Skeletal muscle cell (primary cell): ENCODE measurements around the gene PALM2AKAP2.
A peak's percentile ranks its signal among the peaks of the same experiment; 100 is the strongest.

Source experiments
- DNase-seq: peaks from one replicate; pipeline ENCODE4 v3.0.0-alpha.2; 2010; ENCODE audit warnings: low read depth
- H3K4me3 ChIP-seq: 2 replicates; pipeline ENCODE4 v1.5.1; 2011; ENCODE audit warnings: low read depth, mild to moderate bottlenecking, control low read depth, low read length, moderate library complexity

PALM2AKAP2 gene

DNA sequence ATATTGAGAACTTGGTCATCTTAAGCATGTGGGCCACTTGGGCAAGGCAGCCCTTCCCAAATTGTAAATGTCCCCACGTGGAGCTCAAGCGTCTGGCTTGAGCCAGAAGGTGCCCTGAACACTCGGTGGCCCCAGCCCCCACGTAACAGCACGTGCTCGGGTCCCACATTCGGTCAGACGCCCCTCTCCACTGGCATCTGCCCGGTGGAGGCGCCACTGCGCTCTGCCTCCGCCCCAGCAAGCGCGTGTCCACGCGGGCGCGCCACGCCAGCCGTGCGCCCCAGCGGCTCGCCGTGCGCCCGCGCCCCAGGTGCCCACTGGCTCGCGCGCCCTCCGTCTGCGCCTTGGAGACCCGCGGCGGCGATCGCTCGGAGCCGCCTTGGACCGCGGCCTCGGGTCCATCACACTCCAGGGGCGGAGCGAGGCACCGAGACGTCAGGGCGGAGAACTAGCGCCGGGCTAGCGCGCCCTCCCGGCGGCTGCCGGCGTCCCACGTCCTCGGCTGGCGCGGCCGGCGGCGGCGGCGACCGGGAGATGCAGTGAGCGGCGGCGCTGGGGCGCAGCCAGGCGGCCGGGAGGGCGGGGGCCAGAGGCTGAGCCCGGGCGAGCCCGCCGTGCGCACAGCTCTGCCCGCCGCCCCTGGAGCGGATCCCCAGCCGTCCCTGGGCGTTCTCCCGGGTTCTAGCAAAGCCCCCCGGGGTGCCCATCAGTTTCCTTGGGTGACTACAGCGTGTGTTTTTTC, at the start of gene PALM2AKAP2:
PALM2AKAP2 (plus strand) TSS at position 488 of the 742 bp plus-strand sequence. CDS start 291 bp downstream, outside the sequence.
- DNase-seq: no peak
- peak within 1 kb of the TSS; percentile 82 for H3K4me3 ChIP-seq

GRCh38 chr9:109730228-109730627, 49.8 kb upstream of the PALM2AKAP2 start:
- H3K4me3 ChIP-seq: no peak overlapping the region
- no peak for DNase-seq

DNA sequence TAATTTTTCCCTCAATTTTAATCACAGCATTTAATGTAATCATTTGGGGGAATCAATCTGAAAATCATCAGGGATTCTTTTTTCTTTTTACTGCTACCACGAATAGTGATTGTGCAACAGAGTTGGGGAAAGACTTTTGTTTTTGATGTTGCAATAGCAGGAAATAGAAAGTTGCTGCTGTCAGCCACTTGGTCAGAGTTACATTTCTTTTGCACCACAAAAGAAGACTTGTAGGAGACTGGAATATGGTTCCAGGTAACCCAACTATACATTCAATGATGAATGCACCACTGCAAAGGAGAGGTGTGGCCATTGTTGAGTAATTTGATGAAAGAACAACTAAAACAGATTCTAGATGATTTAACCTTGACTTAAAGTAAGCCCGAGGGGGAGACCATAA, 46.3 kb upstream of the PALM2AKAP2 start:
- no peak for DNase-seq
- no peak overlapping the region for H3K4me3 ChIP-seq

DNA sequence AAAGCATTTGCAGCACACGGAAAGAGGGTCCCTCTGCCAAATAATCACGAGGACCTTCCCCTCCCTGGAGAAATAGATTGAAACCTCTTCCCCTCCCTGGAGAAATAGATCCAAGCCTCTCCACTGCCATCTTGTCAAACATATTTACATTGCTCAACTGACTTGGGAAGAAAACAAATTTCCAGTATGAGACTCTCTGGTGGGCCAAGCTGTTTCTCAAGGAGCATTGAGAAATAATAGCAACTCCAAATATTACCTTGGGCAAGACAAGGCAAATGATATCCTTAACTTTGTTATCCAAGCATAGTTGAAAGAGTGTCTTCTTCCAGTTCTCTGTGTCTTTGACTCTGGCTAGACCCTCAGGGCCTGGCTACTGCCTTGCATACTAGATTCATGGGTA, 45.2 kb upstream of the PALM2AKAP2 start:
- H3K4me3 ChIP-seq: no peak overlapping the region
- no peak for DNase-seq

DNA sequence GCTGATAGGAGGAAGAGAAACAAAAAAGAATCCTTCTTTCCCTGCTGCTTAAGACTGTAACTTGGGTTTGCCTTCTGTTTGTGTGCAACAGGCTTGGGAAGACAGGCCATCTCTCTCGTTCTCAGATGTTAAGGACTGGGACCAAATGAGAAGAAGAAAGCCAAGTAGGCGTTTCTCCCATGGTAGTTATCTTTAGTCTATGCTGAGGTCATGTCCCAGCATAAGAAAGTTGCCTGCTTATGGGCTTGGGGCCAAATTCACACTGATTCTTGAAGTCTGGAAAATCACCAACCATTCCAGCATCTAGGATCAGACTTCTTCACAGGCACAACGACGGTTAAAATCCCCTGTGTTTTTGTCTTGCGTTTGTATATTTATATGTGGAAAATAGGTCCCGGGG, 44.2 kb upstream of the PALM2AKAP2 start:
- DNase-seq: no peak
- no peak overlapping the region for H3K4me3 ChIP-seq

- no peak for DNase-seq
- no peak overlapping the region for H3K4me3 ChIP-seq
These were observed 42.7 kb upstream of the PALM2AKAP2 start for GRCh38 chr9:109737295-109737694.

DNA sequence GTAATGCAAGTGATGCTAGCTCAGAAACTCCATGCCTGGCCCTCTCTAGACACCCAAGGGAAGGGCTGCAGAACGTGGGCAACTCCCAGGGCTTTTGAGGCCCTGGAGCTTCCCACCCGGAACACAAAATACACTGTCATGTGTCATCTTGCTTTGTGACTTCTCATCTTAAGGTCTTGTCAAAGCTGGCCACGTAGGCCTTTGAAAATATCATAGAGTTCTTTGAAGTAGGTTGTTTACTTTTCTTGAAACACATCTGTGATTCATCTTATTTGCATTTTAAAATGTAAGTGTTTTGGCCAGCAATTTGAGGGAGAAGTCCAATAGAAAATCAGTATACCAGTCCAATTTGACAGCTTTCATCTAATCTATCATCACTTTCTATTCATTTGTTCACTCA, 40.2 kb upstream of the PALM2AKAP2 start:
- H3K4me3 ChIP-seq: no peak overlapping the region
- DNase-seq: no peak

GRCh38 chr9:109742776-109743348, 37.1 kb upstream of the PALM2AKAP2 start:
- H3K4me3 ChIP-seq: no peak overlapping the region
- DNase-seq: no peak

DNA sequence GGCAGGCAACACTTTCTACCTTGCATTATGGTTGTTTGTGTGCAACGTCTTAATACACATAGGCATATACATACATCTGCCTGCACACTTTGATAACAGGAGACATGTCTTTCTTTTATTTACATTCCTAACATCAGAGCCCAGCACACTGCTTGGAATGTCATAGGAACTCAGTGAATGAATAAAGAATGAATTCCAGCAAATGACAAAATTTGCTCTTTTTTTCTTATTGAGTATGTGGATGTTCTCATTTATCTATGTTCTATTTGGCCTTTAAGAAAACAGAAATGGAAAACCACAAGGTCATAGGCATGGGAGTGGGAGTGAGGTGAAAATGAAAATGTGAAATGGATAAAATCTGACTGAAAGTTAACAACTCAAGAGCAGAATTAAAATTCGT, 36.3 kb upstream of the PALM2AKAP2 start:
- DNase-seq: no peak
- no peak overlapping the region for H3K4me3 ChIP-seq

DNA sequence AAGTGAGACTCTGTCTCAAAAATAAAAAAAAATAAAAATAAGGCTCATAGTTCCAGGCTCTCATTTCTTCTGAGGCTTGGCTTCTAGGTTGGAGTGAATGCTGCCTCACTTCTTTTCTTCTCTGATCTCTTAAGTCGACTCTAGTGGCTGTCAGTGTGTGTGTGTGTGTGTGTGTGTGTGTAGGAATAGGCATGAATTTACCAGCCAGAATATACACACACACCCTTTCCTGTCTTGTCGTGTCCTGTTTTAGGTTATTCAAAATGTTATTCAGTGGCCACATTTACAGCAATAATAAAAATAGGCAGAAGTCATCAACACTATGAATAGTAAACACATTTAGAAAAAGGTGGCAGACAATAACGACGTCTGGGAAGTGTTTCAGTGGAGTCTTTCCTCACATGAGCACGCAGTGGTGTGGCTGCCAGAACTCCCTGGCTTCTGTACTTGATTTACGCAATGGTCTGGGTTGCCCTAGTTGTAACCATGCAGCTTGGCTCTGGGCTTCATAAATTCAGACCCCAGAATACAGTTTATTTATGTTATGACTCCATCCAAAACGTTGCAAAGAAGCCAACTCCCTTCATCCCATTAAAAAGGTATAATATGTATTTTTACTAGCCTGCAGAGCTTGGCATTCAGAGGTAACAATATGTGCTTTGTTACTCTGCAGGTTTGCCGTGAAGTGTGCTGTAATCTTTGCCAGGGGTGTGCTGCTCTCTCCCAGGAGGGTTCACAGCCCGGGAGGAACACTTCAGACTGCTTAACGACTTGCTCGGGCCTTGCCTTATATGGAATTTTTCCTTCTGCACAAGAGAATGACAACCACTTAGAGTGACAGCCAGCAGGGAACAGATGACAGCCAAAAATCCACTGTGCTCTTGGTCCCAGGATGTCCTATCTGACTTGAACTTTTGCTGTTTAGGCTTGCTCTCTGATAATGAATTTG, 34.4 kb upstream of the PALM2AKAP2 start:
- DNase-seq: no peak
- no peak overlapping the region for H3K4me3 ChIP-seq

DNA sequence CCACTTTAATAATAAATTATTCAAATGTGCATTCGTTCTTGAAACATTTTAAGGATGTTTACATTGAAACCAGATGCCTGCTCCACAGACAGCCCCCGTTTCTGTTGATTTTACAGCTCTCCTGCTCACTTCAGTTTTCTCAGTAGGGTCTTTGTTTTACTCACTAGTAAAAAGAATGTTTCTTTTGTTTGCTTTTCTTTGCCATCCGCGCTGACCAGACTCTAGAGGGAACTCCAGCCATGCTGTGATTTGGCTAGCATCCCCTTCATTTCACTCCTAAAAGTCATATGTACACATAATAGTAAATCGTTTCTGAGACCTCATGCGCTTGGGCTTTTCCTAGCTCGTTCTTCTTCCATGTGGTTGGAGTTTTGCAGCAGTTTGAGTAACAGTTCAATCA, 28.7 kb upstream of the PALM2AKAP2 start:
- no peak overlapping the region for H3K4me3 ChIP-seq
- no peak for DNase-seq

DNA sequence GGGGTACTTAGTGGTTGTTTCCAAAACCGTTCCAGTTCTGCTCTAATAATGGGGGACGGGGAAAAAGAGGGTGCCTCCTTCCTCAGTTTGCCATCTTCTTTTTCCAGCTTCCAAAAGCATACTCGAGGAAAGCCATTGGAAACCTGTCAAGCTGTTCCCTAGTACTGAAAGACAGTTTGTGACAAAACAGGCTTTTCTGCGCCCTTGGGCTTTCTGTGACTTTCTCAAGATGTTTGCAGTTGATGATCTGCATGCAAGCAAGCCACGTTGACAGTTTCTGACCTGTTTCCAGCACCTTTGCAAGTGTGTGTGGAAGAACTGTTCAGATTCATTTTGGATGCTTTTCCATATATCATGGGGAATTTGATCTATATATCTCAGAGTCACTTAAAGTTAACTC, 26.7 kb upstream of the PALM2AKAP2 start:
- DNase-seq: no peak
- no peak overlapping the region for H3K4me3 ChIP-seq

GRCh38 chr9:109755040-109755439, 25.0 kb upstream of the PALM2AKAP2 start:
- no peak overlapping the region for H3K4me3 ChIP-seq
- DNase-seq: no peak

DNA sequence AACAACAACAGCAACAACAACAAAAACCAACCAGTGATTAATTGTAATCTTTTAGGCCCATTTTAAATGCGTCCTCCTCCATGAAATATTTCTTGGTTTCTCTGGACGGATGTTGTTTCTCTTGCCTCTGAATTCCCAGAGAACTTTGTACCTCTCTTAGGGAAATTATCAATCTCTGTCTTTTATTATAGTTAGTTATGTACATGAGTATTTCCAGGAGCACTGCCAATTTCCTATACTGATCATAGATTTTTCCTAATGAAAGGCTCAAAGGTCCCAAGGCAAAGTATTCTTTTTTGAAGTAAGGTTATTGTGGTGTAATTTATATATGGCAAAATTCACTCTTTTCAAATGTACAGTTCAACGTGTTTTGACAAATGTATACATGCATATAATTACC, 20.4 kb upstream of the PALM2AKAP2 start:
- DNase-seq: no peak
- H3K4me3 ChIP-seq: no peak overlapping the region

DNA sequence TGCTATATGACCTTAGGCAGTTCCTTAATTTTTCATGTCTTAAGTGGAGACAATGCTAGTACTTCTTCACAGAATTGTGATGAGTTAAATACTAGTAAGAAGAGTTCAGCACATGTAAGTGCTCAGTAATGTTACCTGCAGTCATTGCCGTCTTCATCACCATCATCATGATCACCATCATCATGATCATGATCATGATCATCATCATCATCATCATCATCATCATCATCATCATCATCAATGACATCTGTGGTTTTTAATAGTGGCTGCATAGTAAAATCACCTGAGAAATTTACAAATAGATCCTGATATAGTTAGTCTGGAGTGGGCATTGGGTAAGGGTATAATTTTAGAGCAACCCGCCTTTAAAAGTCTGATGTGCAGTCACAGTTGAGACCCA, 14.7 kb upstream of the PALM2AKAP2 start:
- no peak overlapping the region for H3K4me3 ChIP-seq
- DNase-seq: no peak

DNA sequence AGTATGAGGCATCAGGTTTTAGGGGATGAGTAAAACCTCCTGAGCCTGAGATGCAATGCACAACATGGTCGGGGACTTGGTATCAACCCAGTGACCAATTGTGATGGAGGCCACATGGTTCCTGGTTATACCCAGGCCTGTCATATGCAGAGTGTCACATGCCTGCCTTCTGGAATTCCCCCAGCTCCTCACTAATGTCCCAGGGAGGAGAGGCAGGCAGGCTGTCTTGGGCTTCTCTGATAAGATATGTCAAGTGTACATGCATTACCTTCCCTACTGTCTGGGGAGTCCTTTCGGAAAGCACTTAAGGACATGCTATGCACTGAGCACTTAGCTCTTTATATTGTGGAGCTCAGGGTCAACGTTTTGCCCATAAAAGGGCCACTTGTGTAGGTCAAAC, 14.2 kb upstream of the PALM2AKAP2 start:
- DNase-seq: no peak
- H3K4me3 ChIP-seq: no peak overlapping the region

- no peak overlapping the region for H3K4me3 ChIP-seq
- peak; percentile 86 for DNase-seq
These were observed 13.6 kb upstream of the PALM2AKAP2 start for GRCh38 chr9:109766351-109766750.

DNA sequence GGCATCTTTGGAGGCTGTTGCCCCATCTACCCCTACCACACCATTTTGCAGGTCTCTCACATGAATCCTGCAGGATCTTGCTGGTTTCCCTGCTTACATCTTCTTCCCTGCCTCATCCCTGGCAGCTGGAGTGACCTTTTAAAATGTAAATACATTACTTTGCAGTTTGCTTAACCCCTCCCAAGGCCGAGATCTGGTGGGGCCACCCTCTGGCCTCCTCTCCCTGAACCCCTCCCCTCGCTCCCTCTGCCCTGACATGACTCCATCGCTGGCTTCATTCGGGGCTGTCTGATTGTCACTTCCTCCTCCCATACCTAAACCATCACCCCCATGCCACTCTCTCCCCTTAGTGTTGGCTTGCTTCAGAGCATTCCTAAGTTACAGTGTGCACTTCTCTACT, 12.6 kb upstream of the PALM2AKAP2 start:
- DNase-seq: no peak
- no peak overlapping the region for H3K4me3 ChIP-seq

- no peak overlapping the region for H3K4me3 ChIP-seq
- no peak for DNase-seq
These were observed 12.2 kb upstream of the PALM2AKAP2 start for GRCh38 chr9:109767814-109768213.

GRCh38 chr9:109769250-109769649, 10.7 kb upstream of the PALM2AKAP2 start:
- DNase-seq: no peak
- H3K4me3 ChIP-seq: no peak overlapping the region
